LHCN-M2 (cell line): ENCODE results near the gene SAMM50. TPM values are rescaled to one million over a fixed set of nuclear protein-coding genes. Genes with fewer than 3 reads are reported as not detected.

Experiments used
- DNase-seq: peaks from one replicate; pipeline ENCODE4 v3.0.0-alpha.2; 2012; ENCODE audit warnings: low read depth
- total RNA-seq: library from RNA; depleted of rRNA; stranded (reverse); fragments of >200 nt; gene quantifications from 2 replicates; pipeline ENCODE4 v1.2.3, GENCODE V29; 2014

The SAMM50 gene
- total RNA-seq, 1 experiment from 2014 or later = 57.6 TPM

DNA sequence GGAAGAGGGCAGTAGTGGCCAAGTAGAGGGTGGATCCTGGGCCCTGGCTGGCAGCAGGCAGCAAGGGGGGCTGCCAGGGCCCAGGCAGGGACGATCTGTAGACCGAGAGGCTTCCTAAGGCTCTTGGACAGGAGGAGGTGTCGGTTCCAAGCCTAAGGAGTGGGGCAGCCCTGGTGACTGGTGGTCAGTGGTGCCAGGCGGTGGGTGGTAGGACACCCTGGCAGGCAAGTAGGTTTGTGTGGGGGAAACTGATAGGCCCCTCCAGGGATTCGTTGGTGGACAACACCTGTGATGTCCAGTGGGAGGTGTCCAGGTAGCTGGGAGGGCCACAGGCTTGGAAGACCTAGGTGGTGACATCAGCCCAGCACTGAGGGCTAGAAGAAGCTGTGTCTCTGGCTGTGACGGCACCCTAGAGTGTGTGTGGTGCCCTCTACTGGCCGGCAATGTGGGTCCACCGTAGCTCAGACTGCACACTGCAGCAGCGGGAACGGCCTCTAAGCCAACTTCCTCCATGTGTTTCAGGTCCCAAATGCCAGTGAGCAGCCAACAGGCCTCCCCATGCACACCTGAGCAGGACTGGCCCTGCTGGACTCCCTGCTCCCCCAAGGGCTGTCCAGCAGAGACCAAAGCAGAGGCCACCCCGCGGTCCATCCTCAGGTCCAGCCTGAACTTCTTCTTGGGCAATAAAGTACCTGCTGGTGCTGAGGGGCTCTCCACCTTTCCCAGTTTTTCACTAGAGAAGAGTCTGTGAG is 9.4 kb upstream of the SAMM50 start:
- no peak for DNase-seq

DNA sequence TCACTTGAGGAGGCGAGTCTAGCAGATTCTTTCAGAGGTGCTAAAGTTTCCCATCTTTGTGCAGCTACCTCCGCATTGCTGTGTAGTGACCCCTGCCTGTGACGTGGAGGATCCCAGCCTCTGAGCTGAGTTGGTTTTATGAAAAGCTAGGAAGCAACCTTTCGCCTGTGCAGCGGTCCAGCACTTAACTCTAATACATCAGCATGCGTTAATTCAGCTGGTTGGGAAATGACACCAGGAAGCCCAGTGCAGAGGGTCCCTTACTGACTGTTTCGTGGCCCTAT is 8.9 kb upstream of the SAMM50 start:
- DNase-seq = no peak

DNA sequence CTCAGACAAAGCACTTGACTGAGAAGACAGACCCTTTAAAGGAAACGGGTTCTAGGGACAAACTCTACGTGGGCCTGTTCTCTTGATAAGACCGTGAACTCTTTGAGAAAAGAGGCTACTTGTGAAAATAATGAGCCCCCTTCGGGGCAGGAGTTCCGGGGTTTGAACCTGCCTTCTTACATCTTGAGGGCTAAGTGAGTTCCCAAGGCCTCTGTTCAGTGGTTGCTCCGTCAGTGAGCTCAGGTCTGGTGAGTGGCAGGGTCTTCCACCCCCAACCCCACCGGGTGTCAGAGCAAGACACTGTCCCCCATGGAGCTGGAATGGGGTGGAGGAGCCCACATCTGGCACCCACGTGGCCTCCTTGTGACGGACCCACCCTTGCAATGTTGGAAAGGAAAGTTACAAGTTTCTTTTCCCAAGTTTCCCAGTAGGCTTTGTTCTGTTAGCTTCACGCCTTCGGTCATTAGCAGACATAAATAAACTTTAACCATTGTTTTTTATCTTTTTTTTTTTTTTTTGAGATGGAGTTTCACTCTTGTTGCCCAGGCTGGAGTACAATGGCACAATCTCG is 6.3 kb upstream of the SAMM50 start:
- no peak for DNase-seq

DNA sequence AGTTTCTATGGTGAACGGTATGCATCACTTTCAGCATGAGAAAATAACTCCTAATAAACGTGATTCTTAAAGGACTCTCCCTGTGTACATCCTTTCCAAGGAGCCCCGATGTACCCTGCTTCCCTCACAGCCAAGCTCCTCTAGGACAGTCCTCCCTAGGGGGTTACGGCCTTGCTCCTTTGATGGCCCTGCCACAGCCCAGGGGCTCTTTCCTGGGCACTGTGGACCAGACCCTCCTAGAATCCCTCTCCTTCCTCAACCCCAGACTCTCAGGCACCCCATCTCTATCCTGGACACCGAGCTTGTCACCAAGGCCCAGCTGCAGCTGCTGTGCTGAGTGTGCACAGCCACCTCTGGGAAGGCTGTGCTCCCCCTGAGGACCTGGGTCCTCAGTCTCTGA is 3.9 kb upstream of the SAMM50 start:
- no peak for DNase-seq

DNA sequence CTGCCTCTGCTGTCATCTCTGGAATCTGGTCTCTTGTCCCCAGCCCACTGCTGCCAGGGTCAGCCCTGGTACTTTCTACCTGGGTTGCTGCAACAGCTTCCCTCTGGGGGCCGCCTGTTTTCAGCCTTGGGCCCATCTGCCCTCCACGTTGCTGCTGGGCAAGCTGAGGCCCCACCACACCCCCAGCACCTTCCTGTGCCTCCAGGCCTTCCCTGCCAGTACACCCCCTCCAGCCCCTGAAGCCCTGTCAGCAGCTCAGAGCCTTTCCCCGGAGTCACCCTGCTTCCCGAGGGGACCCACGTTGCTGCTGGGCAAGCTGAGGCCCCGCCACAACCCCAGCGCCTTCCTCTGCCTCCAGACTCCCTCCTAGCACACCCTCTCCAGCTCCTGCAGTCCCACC is 3.3 kb upstream of the SAMM50 start:
- no peak for DNase-seq

DNA sequence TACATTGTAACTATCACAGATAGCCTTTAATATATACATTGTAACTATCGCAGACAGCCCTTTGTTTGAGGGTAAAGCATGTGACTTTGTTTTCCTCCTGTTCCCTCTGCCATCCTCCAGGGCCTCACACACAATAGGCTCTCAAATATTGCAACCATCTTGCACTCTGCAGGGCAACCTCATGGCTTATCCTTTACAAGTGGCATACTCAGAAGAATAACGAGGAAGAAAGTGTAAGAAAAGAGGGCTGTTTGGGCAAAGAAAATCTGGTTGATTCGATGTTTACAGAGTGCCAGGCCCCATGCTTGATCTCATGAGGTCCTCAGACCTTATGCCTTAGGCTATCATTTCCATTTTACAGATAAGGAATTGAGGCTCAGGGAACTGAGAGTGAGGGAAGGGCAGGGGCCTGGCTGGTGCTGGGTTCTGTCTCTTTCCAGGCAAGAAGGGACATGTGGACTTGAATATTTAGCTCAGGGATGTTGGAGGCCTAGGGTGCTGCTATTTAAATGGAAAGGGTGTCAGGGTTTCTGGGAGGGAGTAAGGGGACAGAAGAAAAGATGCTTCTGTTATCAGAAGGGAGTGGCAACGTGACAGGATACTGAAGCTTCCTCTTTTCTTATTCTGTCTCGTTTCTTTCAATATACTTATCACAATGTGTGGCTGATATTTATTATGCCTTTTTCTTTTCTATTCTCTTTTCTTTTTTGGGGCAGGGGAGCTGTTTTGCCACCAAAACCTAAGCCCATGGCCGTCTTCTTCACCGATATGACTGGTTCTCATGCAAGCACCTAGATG is 1.1 kb upstream of the SAMM50 start:
- no peak for DNase-seq

DNA sequence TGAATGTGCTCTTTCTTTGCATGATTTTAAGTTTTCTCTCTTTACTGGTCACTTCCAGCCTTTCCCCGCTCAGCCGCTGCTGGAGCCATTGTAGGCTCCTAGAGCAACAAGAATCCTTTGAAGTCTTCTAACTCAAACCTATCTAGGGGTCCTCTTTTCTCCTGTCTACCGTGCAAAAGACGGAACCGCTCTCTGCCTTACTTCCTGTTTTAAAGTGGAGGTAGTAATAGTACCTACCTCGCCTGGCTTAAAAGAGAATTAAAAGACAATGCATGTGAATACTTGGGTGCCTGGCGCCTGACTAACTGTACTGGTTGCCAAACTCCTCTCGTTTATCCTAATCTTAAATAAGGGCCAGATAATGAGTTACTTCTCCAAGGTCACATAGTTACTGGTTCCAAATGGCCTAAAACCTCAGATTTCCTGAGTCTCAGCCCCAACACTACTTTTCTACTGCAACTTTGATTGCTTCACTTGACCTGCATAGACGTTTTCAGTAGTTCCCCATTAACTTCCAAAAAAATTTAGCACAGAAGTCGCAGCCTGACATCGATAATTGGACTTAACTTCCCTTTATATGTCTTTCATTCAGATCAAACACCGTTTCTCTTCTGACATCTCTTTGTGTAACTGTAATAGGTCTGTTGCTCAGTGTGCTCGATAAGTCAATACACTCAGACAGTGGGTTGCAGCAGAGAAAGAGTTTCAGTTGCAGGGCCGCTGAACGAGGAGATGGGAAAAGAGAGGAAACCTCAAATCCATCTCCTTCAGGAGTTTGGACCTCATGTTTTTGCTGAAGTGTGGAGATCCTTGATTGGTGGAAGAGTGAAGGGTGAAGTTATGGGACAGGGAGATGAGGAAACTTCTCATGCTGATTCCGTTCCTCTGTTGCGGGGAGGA is 891 bp downstream of the SAMM50 start:
- no peak for DNase-seq

DNA sequence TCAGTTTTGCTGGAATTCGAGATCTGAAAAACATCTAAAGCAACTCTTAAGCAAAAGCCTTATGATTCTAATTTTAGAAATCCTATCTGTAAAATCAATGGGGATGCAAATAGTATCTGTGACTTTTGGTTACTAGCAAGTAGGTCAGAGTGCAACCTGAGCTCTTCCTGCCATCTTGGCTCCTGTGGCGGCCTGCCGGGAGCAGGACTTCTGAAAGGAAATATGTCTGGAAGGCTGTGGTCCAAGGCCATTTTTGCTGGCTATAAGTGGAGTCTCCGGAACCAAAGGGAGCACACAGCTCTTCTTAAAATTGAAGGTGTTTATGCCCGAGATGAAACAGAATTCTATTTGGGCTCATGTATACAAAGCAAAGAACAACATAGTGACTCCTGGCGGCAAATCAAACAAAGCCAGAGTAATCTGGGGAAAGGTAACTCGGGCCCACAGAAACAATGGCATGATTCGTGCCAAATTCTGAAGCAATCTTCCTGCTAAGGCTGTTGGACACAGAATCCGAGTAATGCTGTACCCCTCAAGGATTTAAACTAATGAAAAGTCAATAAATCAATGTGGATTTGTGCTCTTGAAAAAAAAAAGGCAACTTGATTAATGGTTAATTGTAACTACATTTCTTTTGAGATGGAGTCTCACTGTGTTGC is 1.7 kb downstream of the SAMM50 start:
- no peak for DNase-seq

DNA sequence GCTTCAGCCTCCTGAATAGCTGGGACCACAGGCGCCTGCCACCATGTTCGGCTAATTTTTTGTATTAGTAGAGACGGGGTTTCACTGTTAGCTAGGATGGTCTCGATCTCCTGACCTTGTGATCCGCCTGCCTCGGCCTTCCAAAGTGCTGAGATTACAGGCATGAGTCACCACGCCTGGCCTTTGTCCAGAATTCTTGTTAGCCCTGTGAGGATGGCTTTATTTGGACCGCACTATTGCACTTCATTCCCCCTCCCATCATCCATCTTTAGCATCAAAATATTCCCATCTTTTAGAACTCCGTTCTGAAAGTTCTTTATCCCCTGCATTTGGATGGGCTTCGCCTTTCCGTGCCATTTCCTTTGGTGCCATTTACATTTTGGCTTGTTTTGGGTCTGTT is 2.6 kb downstream of the SAMM50 start:
- DNase-seq = no peak

DNA sequence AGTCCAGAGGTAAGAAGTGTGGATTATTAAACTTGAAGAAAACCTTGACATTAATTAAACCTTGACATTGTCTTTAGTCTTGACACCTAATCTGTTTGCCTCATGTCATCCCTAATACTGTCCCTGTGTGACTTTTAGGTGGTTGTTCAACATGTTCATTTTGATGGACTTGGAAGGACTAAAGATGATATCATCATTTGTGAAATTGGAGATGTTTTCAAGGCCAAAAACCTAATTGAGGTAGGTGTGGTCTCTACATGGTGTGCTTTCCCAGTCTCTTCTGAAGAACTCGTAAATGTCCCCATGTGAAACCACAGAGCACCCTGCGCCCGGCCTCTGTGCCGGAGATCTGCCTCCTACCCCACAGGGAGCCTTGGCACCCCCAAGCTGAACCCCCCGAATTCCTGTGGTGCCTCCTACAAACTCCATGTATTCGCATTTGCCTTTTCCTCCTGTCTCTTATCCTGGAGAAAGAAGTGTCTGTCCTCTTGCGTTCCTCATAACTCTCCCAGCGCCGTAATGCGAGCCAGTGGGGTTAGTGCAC is 9.1 kb downstream of the SAMM50 start:
- DNase-seq = no peak

DNA sequence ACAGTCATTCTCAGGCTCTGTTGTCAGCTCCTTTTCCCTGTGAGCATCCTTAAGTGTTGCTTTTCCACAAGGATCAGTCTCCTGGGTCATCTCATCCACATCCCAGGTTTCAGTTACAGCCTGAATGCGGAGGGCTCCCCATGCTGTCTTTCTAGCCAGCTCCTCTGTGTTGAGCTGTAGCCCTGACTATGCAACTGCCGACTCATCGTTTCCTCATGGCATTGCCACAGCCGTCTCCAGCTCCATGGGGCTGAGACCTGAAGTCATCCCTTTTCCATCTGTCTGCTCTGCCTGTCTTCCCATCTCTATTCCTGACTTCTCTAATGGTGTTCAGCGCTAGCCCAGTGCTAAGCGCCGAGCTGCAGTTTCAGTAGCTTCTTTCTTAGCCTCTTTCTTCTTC is 11.8 kb downstream of the SAMM50 start:
- no peak for DNase-seq

DNA sequence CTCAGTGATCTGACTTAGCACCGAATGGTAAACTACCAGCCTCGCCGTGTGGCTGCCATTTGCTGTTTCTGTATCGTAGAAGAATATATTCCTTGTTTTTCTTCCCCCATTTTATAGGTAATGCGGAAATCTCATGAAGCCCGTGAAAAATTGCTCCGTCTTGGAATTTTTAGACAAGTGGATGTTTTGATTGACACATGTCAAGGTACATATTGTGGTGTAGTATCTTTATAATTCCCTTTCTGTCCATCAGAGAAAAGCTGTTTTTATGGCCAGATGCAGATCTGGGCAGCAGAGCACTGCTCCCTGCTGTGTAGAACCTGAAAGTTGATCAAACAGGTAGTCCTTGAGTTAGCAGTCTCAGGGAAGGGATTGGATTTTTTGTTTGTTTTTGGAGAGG is 13.4 kb downstream of the SAMM50 start:
- DNase-seq = no peak

DNA sequence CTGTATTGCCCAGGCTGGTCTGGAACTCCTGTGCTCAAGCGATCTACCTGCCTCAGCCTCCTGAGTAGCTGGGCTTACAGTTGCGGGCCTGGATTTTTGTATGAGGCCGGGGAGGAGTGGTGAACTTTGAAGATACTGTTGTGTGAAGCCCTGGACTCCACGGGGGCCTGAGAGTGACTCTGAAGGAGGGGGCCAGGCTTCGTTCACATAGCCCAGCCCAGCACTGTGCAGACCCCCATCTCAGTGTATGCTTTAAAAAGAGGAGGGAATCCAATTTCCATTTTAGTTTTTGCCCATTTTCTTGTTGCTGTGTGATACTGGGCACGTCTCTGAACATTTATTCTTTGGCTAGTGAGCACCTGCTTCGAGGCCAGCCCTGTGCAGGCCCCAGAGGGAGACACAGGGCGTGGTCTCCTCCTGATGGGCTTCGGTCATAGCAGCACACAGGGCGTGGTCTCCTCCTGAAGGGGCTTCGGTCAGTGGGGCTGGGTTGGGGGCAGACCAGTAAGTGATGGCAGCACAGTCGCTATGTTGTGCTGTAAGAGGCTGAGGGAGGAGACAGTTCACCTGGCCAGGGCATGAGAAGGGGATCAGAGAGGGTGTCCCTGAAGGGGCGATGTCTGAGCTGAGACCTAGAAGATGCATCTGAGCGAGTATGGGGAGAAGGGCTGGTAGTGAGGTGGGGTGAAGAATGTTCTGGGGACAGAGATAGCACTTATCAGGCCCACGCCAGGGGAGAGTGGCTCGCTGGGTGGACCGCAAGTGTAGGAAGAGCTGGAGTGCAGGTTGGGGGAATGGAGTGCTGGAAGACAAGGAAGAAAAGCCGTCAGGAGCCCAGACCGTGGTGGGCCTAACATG is 14.0 kb downstream of the SAMM50 start:
- no peak for DNase-seq

DNA sequence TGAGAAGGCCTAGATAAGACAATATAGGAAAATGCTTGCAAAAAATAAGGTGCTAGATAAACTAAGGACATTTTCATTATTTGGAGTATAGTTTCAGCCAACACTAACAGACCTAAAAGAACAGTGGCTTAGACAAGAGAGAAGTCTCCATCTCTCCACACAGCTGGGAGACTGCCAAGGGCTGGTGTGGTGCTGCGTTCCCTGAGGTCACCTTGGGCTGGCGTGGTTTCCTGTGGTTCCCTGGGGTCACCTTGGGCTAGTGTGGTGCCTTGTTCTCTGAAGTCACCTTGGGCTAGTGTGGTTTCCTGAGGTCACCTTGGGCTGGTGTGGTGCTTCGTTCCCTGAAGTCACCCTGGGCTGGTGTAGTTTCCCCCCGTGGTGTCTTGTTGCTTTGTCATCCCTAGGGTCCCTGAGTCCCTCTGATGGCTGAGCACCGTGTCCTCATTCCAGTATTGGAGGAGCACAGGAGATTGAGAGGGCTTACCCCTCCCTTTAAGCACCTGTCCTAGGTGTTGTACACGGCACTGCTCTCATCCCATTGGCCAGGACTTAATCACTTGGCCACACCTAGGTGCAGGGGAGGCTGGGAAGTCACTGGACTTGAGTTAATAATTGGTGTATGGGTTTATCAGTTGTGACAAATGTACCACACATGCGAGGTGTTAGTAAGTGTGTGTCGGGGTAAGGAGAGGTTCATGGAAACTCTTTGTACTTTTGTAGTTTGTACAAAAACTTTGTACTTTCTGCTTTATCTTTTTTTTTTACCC is 14.9 kb downstream of the SAMM50 start:
- DNase-seq = no peak

DNA sequence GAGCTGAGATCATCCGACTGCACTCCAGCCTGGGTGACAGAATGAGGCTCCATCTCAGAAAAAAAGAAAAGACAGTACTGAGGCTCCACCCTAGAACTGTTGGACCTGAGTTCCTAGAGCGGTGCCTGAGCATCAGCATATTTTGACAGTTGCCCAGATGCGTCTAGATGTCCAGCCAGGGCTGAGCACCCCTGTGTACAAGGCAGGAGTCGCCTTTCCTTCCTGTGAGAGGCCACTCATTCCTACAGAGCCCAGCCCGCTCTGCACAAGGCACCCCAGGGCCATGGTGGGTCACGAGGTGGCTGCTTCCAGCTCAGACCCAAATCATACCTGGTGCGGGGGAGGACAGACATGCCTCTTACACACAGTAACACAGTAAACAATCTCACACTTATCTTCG is 15.9 kb downstream of the SAMM50 start:
- no peak for DNase-seq

DNA sequence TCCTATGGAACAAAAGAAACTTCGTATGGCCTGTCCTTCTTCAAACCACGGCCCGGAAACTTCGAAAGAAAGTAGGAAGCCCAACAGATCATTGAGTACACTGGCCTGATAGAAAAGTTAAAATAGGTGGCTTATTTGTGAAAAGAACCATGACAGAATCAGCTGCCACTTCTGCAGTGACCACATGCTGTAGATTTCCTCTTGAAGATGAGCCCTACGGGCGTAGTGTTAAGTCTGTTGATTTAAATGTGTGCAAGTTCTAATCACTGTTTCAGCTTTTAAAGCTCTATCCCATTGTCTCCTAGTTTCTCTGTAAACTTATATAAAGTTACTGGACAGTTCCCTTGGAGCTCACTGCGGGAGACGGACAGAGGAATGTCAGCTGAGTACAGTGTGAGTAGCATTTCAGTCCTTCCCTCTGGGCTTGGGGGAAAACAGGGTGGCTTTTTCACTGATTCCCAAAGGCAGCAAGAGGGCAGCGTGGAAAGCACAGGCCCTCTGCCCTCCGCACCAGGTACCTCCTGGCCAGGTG is 17.8 kb downstream of the SAMM50 start:
- no peak for DNase-seq

DNA sequence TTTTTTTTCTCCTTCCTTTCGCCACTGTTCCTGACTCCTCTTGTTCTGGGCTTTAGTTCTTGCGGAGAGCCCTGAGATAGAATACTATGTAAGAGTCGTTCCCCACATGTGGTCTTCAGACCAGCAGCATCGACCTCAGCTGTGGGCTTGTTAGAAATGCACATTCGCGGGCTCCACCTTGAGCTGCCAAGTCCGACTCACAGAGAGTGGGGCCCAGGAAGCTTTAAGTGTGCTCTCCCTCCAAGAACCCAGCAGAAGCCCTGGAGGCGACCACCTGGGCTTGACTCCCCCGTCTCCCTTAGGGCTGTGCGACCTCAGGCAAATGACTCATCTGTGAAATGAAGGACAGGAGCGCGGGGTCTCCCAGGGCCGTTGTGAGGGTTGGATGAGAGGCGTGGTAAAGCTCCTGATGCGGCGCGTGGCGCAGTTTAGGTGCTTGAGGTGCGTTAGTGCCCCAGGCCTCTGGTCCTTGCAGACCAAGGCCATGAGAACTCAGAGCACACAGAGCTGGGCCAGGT is 18.8 kb downstream of the SAMM50 start:
- no peak for DNase-seq

DNA sequence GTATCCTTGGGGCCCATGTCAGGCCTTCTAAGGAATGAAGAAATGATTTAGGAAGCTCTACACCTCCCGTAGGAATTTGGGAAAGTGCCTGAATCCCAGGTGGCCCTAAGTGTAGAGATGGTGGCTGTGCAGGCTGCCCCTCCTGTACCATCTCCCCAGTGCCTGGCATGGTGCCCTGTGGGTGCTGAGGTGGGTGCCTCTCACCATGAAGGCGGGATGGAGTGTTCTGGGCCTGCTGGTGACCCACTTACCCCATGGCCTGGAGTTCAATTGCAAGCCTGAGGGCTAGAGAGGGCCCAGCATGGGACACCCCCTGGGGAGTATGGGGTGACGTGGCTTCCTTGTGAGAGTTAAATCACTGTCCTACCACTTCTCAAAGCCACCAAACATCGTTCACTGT is 19.8 kb downstream of the SAMM50 start:
- DNase-seq = no peak
